ENCODE results near the gene UGT1A1.
A peak's percentile ranks its signal among the peaks of the same experiment; 100 is the strongest.

Gene UGT1A1

GRCh38 chr2:233800208-233800607 lies 40.1 kb downstream of the UGT1A1 start:
- DNase-seq (ENCODE audit: low read depth): no peak
- H3K4me3 ChIP-seq (ENCODE audit: low read depth, low read length): no peak overlapping the region
- TF ChIP-seq CTCF (IDR thresholded peaks at IDR 0.05; ENCODE audit: low read depth, low read length) (no peak), MYC (IDR thresholded peaks at IDR 0.05; ENCODE audit: low read depth, low read length) (no peak), POLR2A (IDR thresholded peaks at IDR 0.05; ENCODE audit: extremely low read depth, insufficient read length) (no peak)

- H3K4me3 ChIP-seq (ENCODE audit: low read depth, low read length): no peak overlapping the region
- TF ChIP-seq MYC (IDR thresholded peaks at IDR 0.05; ENCODE audit: low read depth, low read length) (no peak), CTCF (IDR thresholded peaks at IDR 0.05; ENCODE audit: low read depth, low read length) (no peak), MAX (IDR thresholded peaks at IDR 0.05; ENCODE audit: low read depth, low read length) (no peak), POLR2A (IDR thresholded peaks at IDR 0.05; ENCODE audit: extremely low read depth, insufficient read length) (no peak)
- DNase-seq (ENCODE audit: low read depth): peak; percentile 24
Measured at GRCh38 chr2:233801357-233802131, 41.5 kb downstream of the UGT1A1 start.

GRCh38 chr2:233802132-233802815 lies 42.2 kb downstream of the UGT1A1 start:
- H3K4me3 ChIP-seq (ENCODE audit: low read depth, low read length): no peak overlapping the region
- DNase-seq (ENCODE audit: low read depth): no peak
- no peak for TF ChIP-seq CTCF (IDR thresholded peaks at IDR 0.05; ENCODE audit: low read depth, low read length)
- no peak for TF ChIP-seq MAX (IDR thresholded peaks at IDR 0.05; ENCODE audit: low read depth, low read length)
- TF ChIP-seq MYC (IDR thresholded peaks at IDR 0.05; ENCODE audit: low read depth, low read length): no peak
- TF ChIP-seq POLR2A (IDR thresholded peaks at IDR 0.05; ENCODE audit: extremely low read depth, insufficient read length): no peak

GRCh38 chr2:233803292-233803911 lies 43.3 kb downstream of the UGT1A1 start:
- no peak for TF ChIP-seq CTCF (IDR thresholded peaks at IDR 0.05; ENCODE audit: low read depth, low read length)
- TF ChIP-seq MYC (IDR thresholded peaks at IDR 0.05; ENCODE audit: low read depth, low read length): no peak
- TF ChIP-seq MAX (IDR thresholded peaks at IDR 0.05; ENCODE audit: low read depth, low read length): no peak
- no peak for TF ChIP-seq POLR2A (IDR thresholded peaks at IDR 0.05; ENCODE audit: extremely low read depth, insufficient read length)
- H3K4me3 ChIP-seq (ENCODE audit: low read depth, low read length): no peak overlapping the region
- DNase-seq (ENCODE audit: low read depth): no peak

- DNase-seq (ENCODE audit: low read depth): no peak
Measured at GRCh38 chr2:233803994-233804393, 43.9 kb downstream of the UGT1A1 start.

GRCh38 chr2:233807215-233807865 lies 47.3 kb downstream of the UGT1A1 start:
- no peak for DNase-seq (ENCODE audit: low read depth)
- no peak for TF ChIP-seq CTCF (IDR thresholded peaks at IDR 0.05; ENCODE audit: low read depth, low read length)
- TF ChIP-seq MYC (IDR thresholded peaks at IDR 0.05; ENCODE audit: low read depth, low read length): no peak
- TF ChIP-seq POLR2A (IDR thresholded peaks at IDR 0.05; ENCODE audit: extremely low read depth, insufficient read length): no peak
- TF ChIP-seq MAX (IDR thresholded peaks at IDR 0.05; ENCODE audit: low read depth, low read length): no peak
- no peak overlapping the region for H3K4me3 ChIP-seq (ENCODE audit: low read depth, low read length)

More at GRCh38 chr2:233803994-233804393, 43.9 kb downstream of the UGT1A1 start:
- H3K4me3 ChIP-seq (ENCODE audit: low read depth, low read length): no peak overlapping the region
- no peak for TF ChIP-seq MYC (IDR thresholded peaks at IDR 0.05; ENCODE audit: low read depth, low read length)

Measured in NB4 (cell line).